ENCODE data around the gene MYOCD. TPM values are rescaled to one million over a fixed set of nuclear protein-coding genes. Genes with fewer than 3 reads are reported as not detected.

MYOCD gene
- total RNA-seq, 1 experiment from 2014 or later = not detected

GRCh38 chr17:12812877-12813276 is 147.2 kb downstream of the MYOCD start:
- 0 out of 2 replicates have a peak, but pooled peaks cover 3% of the 10 kb centered on the region for H3K27me3 ChIP-seq (ENCODE audit: insufficient read depth, low read length)
- no peaks in the 10 kb centered on the region for H3K9me3 ChIP-seq (ENCODE audit: control insufficient read depth in 1 of 2, insufficient read depth in 1 of 2, low read depth in 1 of 2, low read length in 2 of 2)
- ChIA-PET CTCF (no interaction called here), POLR2A (no interaction called here), RAD21 (ENCODE audit: low non-redundant PET in 1 of 2, low total read pairs in 2 of 2, uncharacterized antibody in 2 of 2, unreplicated experiment in 2 of 2) (no interaction called here)
- ATAC-seq = no peak
- no peak overlapping the region for H3K27ac ChIP-seq (ENCODE audit: low read depth, low read length)
- no peak for DNase-seq (ENCODE audit: low read depth, low spot score)
- no TSS peak for BruUV-seq (replicated peaks)
- no peaks in the 10 kb centered on the region for H3K36me3 ChIP-seq (ENCODE audit: control insufficient read depth in 1 of 2, insufficient read depth in 2 of 2, low read length in 2 of 2)
- H3K9ac ChIP-seq (ENCODE audit: low read length) = no peak overlapping the region
- no peak overlapping the region for H3K4me2 ChIP-seq (ENCODE audit: low read length)
- H2AFZ ChIP-seq (ENCODE audit: low read depth, low read length, poor library complexity, severe bottlenecking) = no peak overlapping the region
- intact Hi-C loops (cut with micrococcal nuclease) = no loop called here
- TF ChIP-seq REST (IDR thresholded peaks at IDR 0.05; ENCODE audit: low read depth) (no peak), EGR1 (IDR thresholded peaks at IDR 0.05; ENCODE audit: low read depth) (no peak), JUND (IDR thresholded peaks at IDR 0.05) (no peak), SP1 (IDR thresholded peaks at IDR 0.05; ENCODE audit: low read depth) (no peak), POLR2A (IDR thresholded peaks at IDR 0.05; ENCODE audit: borderline replicate concordance, extremely low read depth, insufficient read depth, insufficient read length) (no peak), CTCF (IDR thresholded peaks at IDR 0.05 in 2 of 3, conservative IDR thresholded peaks at IDR 0.05 in 1 of 3; ENCODE audit: borderline replicate concordance in 1 of 3, insufficient read depth in 1 of 3, low read depth in 2 of 3, low read length in 2 of 3) (no peak), TCF7L2 (IDR thresholded peaks at IDR 0.05; ENCODE audit: borderline replicate concordance, extremely low read depth, insufficient read depth, insufficient read length) (no peak), EZH2 (IDR thresholded peaks at IDR 0.05) (no peak)
- H3K4me3 ChIP-seq (replicated peaks in 1 of 2; ENCODE audit: low read depth in 1 of 2, low read length in 2 of 2) = no peak overlapping the region
- H4K20me1 ChIP-seq (ENCODE audit: insufficient read depth) = no peaks in the 10 kb centered on the region
- no peaks in the 10 kb centered on the region for H3K9me2 ChIP-seq (ENCODE audit: insufficient read depth)
- H3K4me1 ChIP-seq (ENCODE audit: control insufficient read depth in 1 of 2, insufficient read depth in 2 of 2, low read length in 2 of 2) = no peaks in the 10 kb centered on the region
- H3K79me2 ChIP-seq (ENCODE audit: insufficient read depth, low read length) = no peaks in the 10 kb centered on the region
